Psoas muscle (tissue), 8 donors: ENCODE results near the gene AKIRIN1. TPM values are rescaled to one million over a fixed set of nuclear protein-coding genes. Genes with fewer than 3 reads are reported as not detected.
"Not testable (repeated sequence)": the region's sequence is repeated elsewhere in the genome, so short reads cannot be mapped to it uniquely, and the experiment has no call there.

Experiments
- ATAC-seq, 4 donors: fragments of 200-7000 bp; cut with Tn5 transposase; one replicate each; pipeline ENCODE4 v1.9.1; 2020; ENCODE audit warnings: moderate library complexity in 3 of 4, mild to moderate bottlenecking in 2 of 4
- DNase-seq, 2 donors: peaks; one replicate each; pipeline ENCODE4 v3.0.0-alpha.2; 2020
- H3K27ac ChIP-seq: fragments of 200-600 bp; one replicate; pipeline ENCODE4 v1.8.0; 2022
- H3K27me3 ChIP-seq, 3 donors: fragments of 200-600 bp in 1 of 3; one replicate each; pipeline versions ENCODE4 v1.6.1 to v1.8.0; 2013 to 2022; ENCODE audit warnings: low read length in 2 of 3, mild to moderate bottlenecking in 2 of 3, moderate library complexity in 1 of 3; ENCODE audit not compliant: insufficient read depth in 3 of 3
- H3K36me3 ChIP-seq, 2 donors: fragments of 200-600 bp in 1 of 2; one replicate each; pipeline versions ENCODE4 v1.6.1 to v1.8.0; 2013 to 2022; ENCODE audit warnings: low read depth in 1 of 2, mild to moderate bottlenecking in 1 of 2, moderate library complexity in 1 of 2; ENCODE audit not compliant: insufficient read depth in 1 of 2
- H3K4me1 ChIP-seq: fragments of 200-600 bp; one replicate; pipeline ENCODE4 v1.8.0; 2022
- H3K4me3 ChIP-seq: fragments of 200-600 bp; one replicate; pipeline ENCODE4 v1.8.0; 2022; ENCODE audit warnings: mild to moderate bottlenecking
- H3K9me3 ChIP-seq: fragments of 200-600 bp; one replicate; pipeline ENCODE4 v1.8.0; 2022
- WGBS, 3 donors: extraction: QIAGEN DNeasy Blood & Tissue Kit; methylation state at CpG; one replicate each; pipeline versions ENCODE4 v1.1.6 to v1.1.7; 2013; 5-methylcytosine and 5-hydroxymethylcytosine counted together
- intact Hi-C, 2 donors: fragments of 100-400 bp; cut with DNase I; formaldehyde crosslinking; loops; one replicate each; pipeline versions ENCODE4 v1.11.0 to v1.14.2; 2022
- polyA plus RNA-seq, 3 donors: library from polyadenylated mRNA; stranded (reverse); fragments of 200-250 nt; gene quantifications; one replicate each; pipeline ENCODE4 v1.2.3, GENCODE V29; 2013
- total RNA-seq, 4 donors: library from RNA; stranded (reverse); fragmentation: NEBNext Ultra II Directional in 2 of 4; extraction: Animal tissue kit (Norgen Biotek cat#: 25700) in 2 of 4; gene quantifications; one replicate each; pipeline versions ENCODE4 v1.2.1 to v1.2.4, GENCODE V29; 2021 to 2023
- TF ChIP-seq, protein P1 (sequence below): fragments of 200-600 bp; IDR thresholded peaks from one replicate; pipeline ENCODE4 v1.8.0; 2022; ENCODE audit warnings: antibody characterized with exemption
- donor health status: healthy with polysubstance abuse.
- donor health status: DM: no; HTN: no; CAD: no; lungs with moderate emphysema.
- donor health status: Bipolar disorder and iron deficiency.
- donor health status: healthy.
- donor health status: DM: yes; HTN: yes; CAD: no.
- donor health status: DM: no; HTN: no; CAD: no.
- donor health status: DM: no; HTN: no; CAD: no.
- donor health status: DM: yes; HTN: yes; CAD: no.

Gene AKIRIN1
- total and polyA plus RNA-seq, 7 donors = 20.0 to 65.3 (median 32.8) TPM

GRCh38 chr1:39047374-39048229 is 56.5 kb downstream of the AKIRIN1 start:
- TF ChIP-seq, protein P1, sequence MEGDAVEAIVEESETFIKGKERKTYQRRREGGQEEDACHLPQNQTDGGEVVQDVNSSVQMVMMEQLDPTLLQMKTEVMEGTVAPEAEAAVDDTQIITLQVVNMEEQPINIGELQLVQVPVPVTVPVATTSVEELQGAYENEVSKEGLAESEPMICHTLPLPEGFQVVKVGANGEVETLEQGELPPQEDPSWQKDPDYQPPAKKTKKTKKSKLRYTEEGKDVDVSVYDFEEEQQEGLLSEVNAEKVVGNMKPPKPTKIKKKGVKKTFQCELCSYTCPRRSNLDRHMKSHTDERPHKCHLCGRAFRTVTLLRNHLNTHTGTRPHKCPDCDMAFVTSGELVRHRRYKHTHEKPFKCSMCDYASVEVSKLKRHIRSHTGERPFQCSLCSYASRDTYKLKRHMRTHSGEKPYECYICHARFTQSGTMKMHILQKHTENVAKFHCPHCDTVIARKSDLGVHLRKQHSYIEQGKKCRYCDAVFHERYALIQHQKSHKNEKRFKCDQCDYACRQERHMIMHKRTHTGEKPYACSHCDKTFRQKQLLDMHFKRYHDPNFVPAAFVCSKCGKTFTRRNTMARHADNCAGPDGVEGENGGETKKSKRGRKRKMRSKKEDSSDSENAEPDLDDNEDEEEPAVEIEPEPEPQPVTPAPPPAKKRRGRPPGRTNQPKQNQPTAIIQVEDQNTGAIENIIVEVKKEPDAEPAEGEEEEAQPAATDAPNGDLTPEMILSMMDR = no peak
- Histone ChIP-seq H3K36me3 (peaks cover under 1 to 46% of the 10 kb centered on the region in 2 donors), H3K4me3 (no peak overlapping the region), H3K27me3 (no peaks in the 10 kb centered on the region), H3K27ac (peak overlapping the region; percentile 76), H3K9me3 (no peaks in the 10 kb centered on the region), H3K4me1 (peaks cover 12% of the 10 kb centered on the region)
- DNase-seq = peak; percentile 57 to 58
- intact Hi-C loops = no loop called here
- WGBS, 3 donors = 56 to 59% (median 57%) methylated on average over 12 of the region's 12 CpGs
- ATAC-seq = peak; percentile 71 to 87 (median 85)

GRCh38 chr1:39048745-39049370 is 57.8 kb downstream of the AKIRIN1 start:
- WGBS, 3 donors = 74 to 83% (median 77%) methylated on average over 7 of the region's 7 CpGs
- intact Hi-C loops = no loop called here
- H3K36me3 ChIP-seq = peaks cover 0 to 34% of the 10 kb centered on the region in 2 donors
- H3K4me3 ChIP-seq = no peak overlapping the region
- ATAC-seq (no peak), DNase-seq (no peak)
- TF ChIP-seq, protein P1 = no peak
- no peaks in the 10 kb centered on the region for H3K27me3 ChIP-seq
- no peak overlapping the region for H3K27ac ChIP-seq
- no peaks in the 10 kb centered on the region for H3K9me3 ChIP-seq
- peaks cover 12% of the 10 kb centered on the region for H3K4me1 ChIP-seq

DNA sequence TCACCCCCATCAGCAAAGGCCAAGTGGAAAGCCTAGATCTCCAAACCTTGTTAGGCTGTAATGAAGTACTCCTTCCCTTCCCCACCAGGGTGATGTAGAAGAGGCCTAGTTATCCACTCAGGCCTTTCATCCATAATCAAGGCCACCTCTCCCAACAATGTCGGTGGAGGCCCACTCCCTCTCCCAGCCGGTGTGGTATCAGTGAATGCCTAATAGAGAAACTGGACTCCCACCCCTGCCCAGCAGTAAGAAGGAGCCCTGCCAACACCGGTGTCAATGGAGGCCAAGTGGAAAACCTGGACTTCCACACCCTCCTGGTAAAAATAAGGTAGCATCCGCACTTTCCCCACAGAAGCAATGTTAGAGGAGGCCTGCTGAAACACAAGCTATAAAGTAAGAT is 58.9 kb downstream of the AKIRIN1 start:
- ATAC-seq (no peak), DNase-seq (no peak)
- TF ChIP-seq, protein P1 = no peak
- Histone ChIP-seq H3K9me3 (no peaks in the 10 kb centered on the region), H3K36me3 (peaks cover 0 to 25% of the 10 kb centered on the region in 2 donors), H3K27me3 (no peaks in the 10 kb centered on the region), H3K27ac (no peak overlapping the region), H3K4me1 (peaks cover 12% of the 10 kb centered on the region), H3K4me3 (no peak overlapping the region)
- intact Hi-C loops = no loop called here
- 86 to 97% (median 91%) methylated on average over 4 of the region's 4 CpGs for WGBS, 3 donors

DNA sequence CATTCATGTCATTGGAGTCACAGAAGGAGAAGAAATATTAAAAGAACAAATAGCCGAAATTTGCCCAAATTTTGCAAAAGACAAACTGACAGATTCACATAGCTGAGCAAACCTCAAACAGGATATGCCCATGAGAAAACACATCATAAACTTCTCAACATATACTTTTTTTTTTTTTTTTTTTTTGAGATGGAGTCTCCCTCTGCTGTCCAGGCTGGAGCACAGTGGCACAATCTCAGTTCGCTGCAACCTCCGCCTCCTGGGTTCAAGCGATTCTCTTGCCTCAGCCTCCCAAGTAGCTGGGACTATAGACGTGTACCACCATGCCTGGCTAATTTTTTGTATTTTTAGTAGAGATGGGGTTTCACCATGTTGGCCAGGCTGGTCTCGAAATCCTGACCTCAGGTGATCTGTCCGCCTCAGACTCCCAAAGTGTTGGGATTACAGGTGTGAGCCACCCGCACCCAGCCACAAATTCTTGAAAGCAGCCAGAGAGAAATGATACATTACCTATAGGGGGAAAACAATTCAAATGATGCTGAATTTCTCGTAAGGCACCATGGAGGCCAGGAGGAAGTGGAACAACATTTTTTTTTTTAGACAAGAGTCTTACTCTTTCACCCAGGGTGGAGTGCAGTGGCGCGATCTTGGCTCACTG is 60.2 kb downstream of the AKIRIN1 start:
- ATAC-seq, H3K9me3 ChIP-seq, H3K27me3 ChIP-seq, intact Hi-C loops, H3K27ac ChIP-seq, H3K4me3 ChIP-seq, DNase-seq: not testable (repeated sequence)
- Histone ChIP-seq H3K4me1 (peaks cover 12% of the 10 kb centered on the region), H3K36me3 (peaks cover 0 to 25% of the 10 kb centered on the region in 2 donors)
- 83 to 86% (median 84%) methylated on average over 11 of the region's 11 CpGs for WGBS, 3 donors

DNA sequence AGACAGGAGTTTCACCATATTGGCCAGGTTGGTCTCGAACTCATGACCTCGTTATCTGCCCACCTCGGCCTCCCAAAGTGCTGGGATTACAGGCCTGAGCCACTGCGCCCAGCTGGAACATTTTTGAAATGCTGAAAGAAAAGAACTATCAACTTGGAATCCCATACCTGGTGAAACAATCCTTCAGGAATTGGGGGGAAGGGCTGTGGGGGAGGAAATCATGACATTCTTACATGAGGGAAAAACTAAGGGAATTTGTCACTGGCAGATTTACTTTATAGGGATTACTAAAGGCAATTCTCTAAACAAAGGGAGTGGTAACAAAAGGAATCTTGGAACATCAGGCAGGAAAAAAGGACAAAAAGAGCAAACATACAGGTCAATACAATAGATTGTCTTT is 60.9 kb downstream of the AKIRIN1 start:
- Histone ChIP-seq H3K9me3 (no peaks in the 10 kb centered on the region), H3K36me3 (peaks cover 0 to 25% of the 10 kb centered on the region in 2 donors), H3K4me1 (peaks cover 8% of the 10 kb centered on the region), H3K27me3 (no peaks in the 10 kb centered on the region), H3K27ac (no peak overlapping the region), H3K4me3 (no peak overlapping the region)
- TF ChIP-seq, protein P1 = no peak
- DNase-seq (no peak), ATAC-seq (no peak)
- intact Hi-C loops = no loop called here
- 88 to 94% (median 92%) methylated on average over 4 of the region's 4 CpGs for WGBS, 3 donors

DNA sequence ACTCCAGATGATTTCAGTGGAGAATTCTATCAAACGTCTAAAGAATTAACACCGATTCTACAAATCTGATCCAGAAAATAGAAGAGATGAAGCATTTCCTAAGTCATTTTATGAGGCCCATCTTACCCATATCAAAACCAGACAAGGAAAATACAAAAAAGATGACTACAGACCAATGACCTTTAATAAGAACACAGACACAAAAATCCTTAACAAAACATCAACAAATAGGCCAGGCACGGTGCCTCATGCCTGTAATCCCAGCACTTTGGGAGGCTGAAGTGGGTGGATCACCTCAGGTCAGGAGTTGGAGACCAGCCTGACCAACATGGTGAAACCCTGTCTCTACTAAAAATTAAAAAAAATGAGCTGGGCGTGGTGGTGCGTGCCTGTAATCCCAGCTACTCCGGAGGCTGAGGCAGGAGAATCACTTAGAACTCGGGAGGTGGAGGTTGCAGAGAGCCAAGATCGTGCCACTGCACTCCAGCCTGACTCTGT is 64.2 kb downstream of the AKIRIN1 start:
- H3K4me3 ChIP-seq, H3K27ac ChIP-seq, ATAC-seq, H3K4me1 ChIP-seq, H3K9me3 ChIP-seq, H3K36me3 ChIP-seq, H3K27me3 ChIP-seq, intact Hi-C loops, DNase-seq: not testable (repeated sequence)
- WGBS, 3 donors = 89 to 93% (median 92%) methylated on average over 8 of the region's 8 CpGs
